SU-DHL-6 (cell line): ENCODE data around the gene PRKCE.

ENCODE experiments used
- EZH2phosphoT487 ChIP-seq: fragments of 200-600 bp; sonication (generic), shearing (Covaris generic); conservative IDR thresholded peaks from 2 replicates; pipeline ENCODE4 v1.6.1; 2018; ENCODE audit warnings: mild to moderate bottlenecking, antibody characterized with exemption, low read length, moderate library complexity, mixed read lengths
- TF ChIP-seq, protein P1 (sequence below): fragments of 200-600 bp; sonication (generic); IDR thresholded peaks from one replicate; pipeline ENCODE4 v1.5.1; 2017; ENCODE audit warnings: antibody characterized with exemption, mild to moderate bottlenecking, low read length, moderate library complexity; ENCODE audit not compliant: insufficient read depth, poor library complexity, severe bottlenecking

DNA sequence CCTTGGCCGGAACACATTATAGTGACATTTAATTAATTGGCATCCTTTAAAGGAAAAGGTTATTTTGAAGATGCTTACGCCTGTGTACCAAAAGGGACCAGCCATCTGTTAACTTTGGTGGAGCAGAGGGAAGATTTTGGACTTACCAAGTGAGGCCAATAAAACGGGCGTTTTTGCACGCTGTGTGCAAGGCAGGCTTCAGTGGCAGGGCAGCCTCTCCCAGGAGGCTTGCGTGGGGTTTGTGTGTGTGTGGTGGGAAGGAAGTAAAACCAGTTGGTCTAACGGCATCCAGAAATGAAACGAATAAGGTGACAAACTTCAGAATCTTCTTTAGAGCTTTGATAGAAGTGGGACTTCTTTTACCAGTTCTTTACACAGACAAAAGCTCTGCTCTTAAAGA is 191.7 kb downstream of the PRKCE start:
- TF ChIP-seq, protein P1, sequence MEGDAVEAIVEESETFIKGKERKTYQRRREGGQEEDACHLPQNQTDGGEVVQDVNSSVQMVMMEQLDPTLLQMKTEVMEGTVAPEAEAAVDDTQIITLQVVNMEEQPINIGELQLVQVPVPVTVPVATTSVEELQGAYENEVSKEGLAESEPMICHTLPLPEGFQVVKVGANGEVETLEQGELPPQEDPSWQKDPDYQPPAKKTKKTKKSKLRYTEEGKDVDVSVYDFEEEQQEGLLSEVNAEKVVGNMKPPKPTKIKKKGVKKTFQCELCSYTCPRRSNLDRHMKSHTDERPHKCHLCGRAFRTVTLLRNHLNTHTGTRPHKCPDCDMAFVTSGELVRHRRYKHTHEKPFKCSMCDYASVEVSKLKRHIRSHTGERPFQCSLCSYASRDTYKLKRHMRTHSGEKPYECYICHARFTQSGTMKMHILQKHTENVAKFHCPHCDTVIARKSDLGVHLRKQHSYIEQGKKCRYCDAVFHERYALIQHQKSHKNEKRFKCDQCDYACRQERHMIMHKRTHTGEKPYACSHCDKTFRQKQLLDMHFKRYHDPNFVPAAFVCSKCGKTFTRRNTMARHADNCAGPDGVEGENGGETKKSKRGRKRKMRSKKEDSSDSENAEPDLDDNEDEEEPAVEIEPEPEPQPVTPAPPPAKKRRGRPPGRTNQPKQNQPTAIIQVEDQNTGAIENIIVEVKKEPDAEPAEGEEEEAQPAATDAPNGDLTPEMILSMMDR: no peak
- no peak for TF ChIP-seq EZH2phosphoT487
